ENCODE data around the gene SPTBN1.

DNA sequence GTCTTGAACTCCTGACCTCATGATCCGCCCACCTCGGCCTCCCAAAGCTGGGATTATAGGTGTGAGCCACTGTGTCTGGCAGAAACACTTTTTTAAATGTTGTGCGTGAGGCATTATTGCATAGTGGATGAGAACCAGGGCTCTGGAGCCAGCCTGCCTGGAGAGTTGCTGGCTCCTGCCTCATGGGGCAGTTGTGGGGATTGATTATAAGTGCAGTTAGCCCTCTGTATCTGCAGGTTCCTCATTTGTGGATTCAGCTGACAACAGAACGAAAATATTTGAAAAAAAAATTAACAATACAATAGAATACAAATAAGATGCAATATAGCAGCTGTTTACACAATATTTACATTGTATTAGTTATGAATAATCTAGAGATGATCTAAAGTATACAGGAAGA lies 137.9 kb downstream of the SPTBN1 start:
- no peak for TF ChIP-seq SP1 (CRISPR knock-in tag; IDR thresholded peaks at IDR 0.05)
- TF ChIP-seq CEBPG (CRISPR knock-in tag; IDR thresholded peaks at IDR 0.05), result no peak
- TF ChIP-seq CEBPG (tag; conservative IDR thresholded peaks at IDR 0.05 in 1 of 2, IDR thresholded peaks at IDR 0.05 in 1 of 2), result no peak
- no peak for TF ChIP-seq HDAC6 (IDR thresholded peaks at IDR 0.05; ENCODE audit: low read depth, low read length)
- no peak for TF ChIP-seq PHF8 (IDR thresholded peaks at IDR 0.05; ENCODE audit: borderline replicate concordance, low read length)
- TF ChIP-seq ESRRB (CRISPR knock-in tag; IDR thresholded peaks at IDR 0.05; ENCODE audit: borderline replicate concordance), result no peak
- no peak for TF ChIP-seq EZH2 (IDR thresholded peaks at IDR 0.05; ENCODE audit: borderline replicate concordance, low read depth, low read length)
- no peak for TF ChIP-seq EHMT2 (IDR thresholded peaks at IDR 0.05)
- TF ChIP-seq, protein P1, sequence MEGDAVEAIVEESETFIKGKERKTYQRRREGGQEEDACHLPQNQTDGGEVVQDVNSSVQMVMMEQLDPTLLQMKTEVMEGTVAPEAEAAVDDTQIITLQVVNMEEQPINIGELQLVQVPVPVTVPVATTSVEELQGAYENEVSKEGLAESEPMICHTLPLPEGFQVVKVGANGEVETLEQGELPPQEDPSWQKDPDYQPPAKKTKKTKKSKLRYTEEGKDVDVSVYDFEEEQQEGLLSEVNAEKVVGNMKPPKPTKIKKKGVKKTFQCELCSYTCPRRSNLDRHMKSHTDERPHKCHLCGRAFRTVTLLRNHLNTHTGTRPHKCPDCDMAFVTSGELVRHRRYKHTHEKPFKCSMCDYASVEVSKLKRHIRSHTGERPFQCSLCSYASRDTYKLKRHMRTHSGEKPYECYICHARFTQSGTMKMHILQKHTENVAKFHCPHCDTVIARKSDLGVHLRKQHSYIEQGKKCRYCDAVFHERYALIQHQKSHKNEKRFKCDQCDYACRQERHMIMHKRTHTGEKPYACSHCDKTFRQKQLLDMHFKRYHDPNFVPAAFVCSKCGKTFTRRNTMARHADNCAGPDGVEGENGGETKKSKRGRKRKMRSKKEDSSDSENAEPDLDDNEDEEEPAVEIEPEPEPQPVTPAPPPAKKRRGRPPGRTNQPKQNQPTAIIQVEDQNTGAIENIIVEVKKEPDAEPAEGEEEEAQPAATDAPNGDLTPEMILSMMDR (IDR thresholded peaks at IDR 0.05 in 2 of 3, conservative IDR thresholded peaks at IDR 0.05 in 1 of 3; ENCODE audit: insufficient read depth in 2 of 3, low read depth in 1 of 3, low read length in 3 of 3), result no peak
- no peak for TF ChIP-seq CREB1 (IDR thresholded peaks at IDR 0.05)
- TF ChIP-seq CREB1 (CRISPR knock-in tag; IDR thresholded peaks at IDR 0.05), result no peak
- no peak for TF ChIP-seq GTF2E2 (tag; IDR thresholded peaks at IDR 0.05)
- no peak for TF ChIP-seq FOXK2 (conservative IDR thresholded peaks at IDR 0.05 in 1 of 2, IDR thresholded peaks at IDR 0.05 in 1 of 2; ENCODE audit: low read depth in 2 of 2)
- TF ChIP-seq KLF13 (tag; IDR thresholded peaks at IDR 0.05; ENCODE audit: borderline replicate concordance, low read depth), result no peak
- TF ChIP-seq ZNF717 (CRISPR knock-in tag; IDR thresholded peaks at IDR 0.05), result no peak

All from K562 (cell line).